Measurements from ENCODE around the gene ACYP1. TPM values are rescaled to one million over a fixed set of nuclear protein-coding genes. Genes with fewer than 3 reads are reported as not detected.

The ACYP1 gene
- total and polyA plus RNA-seq, 5 experiments from 2014 or later, result 12.8 to 25.1 (median 17.7) TPM

DNA sequence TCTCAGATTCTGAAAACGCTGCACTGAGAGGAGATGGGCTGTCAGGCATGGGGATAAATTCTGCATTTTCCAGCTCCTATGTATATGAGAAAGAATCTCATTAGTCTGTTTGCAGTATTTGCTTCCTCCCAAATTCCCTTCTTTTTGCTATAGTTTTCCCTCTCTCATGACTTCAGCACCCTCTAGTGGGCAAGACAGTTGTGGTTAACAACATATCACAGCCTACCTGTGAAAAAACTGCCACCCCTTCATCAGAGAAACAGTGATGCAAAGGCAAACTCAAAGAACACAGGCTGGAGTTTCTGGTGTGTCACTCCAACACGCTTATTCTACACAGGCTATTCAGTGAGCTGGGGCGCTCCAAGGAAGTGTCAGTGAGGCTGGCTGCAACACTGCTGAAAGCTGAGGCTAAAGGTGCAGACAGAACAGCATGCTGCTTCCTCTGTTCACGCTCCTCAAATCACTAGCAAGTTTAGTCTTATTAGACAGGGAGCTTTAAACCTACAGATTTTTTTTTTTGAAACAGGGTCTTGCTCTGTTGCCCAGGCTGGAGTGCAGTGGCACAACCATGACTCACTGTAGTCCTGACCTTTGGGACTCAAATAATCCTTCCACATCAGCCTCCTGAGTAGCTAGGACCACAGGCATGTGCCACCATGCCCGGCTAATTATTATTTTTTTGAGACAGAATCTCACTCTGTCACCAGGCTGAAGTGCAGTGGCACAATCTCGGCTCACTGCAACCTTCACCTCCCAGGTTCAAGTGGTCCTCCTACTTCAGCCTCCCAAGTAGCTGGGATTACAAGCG, 24.9 kb upstream of the ACYP1 start:
- no peaks in the 10 kb centered on the region for H3K9me3 Mint-ChIP-seq
- DNase-seq (peak in 7 of 10 donors; percentile 25 to 73 (median 38)), ATAC-seq (peak; percentile 56 to 62)
- H3K36me3 Mint-ChIP-seq, result peaks cover 0 to 86% (median 26%) of the 10 kb centered on the region in 3 donors
- peak overlapping the region in 2 of 10 donors; percentile 14 to 29 for H3K27ac Mint-ChIP-seq
- POLR2A ChIA-PET, result interaction anchor here (1.3 kb wide), 1 partner anchor 140 kb away, joined by 4 read pairs; no protein-coding TSS in a partner anchor
- H3K27me3 Mint-ChIP-seq, result no peaks in the 10 kb centered on the region
- no peak overlapping the region for H3K4me3 Mint-ChIP-seq
- no peaks in the 10 kb centered on the region for H3K4me1 Mint-ChIP-seq

DNA sequence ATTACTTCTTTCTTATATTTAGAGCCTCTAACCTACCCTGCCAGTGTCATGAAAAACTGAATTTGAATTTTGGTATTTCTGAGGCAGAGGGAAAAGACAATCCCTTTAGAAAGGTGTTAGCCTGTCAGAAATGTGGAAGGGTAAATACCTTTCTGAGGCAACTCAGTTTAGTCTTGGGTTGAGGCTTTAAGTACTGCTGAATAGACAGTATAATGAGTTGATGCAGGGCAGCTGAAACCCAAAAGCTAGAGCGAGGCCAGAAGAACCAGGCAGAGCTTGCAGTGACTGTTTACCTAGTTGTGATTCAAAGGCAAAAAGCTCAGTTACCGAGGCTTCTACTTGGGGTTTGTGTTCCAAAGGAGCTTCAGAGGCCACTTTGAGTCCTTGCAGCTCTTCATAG, 24.3 kb upstream of the ACYP1 start:
- no peaks in the 10 kb centered on the region for H3K27me3 Mint-ChIP-seq
- H3K27ac Mint-ChIP-seq, result no peak overlapping the region
- no peak overlapping the region for H3K4me3 Mint-ChIP-seq
- DNase-seq (no peak), ATAC-seq (no peak)
- POLR2A ChIA-PET, result interaction anchor here (1.3 kb wide), 1 partner anchor 139 kb away, joined by 4 read pairs; no protein-coding TSS in a partner anchor
- no peaks in the 10 kb centered on the region for H3K9me3 Mint-ChIP-seq
- peaks cover 0 to 88% (median 26%) of the 10 kb centered on the region in 3 donors for H3K36me3 Mint-ChIP-seq
- H3K4me1 Mint-ChIP-seq, result no peaks in the 10 kb centered on the region

DNA sequence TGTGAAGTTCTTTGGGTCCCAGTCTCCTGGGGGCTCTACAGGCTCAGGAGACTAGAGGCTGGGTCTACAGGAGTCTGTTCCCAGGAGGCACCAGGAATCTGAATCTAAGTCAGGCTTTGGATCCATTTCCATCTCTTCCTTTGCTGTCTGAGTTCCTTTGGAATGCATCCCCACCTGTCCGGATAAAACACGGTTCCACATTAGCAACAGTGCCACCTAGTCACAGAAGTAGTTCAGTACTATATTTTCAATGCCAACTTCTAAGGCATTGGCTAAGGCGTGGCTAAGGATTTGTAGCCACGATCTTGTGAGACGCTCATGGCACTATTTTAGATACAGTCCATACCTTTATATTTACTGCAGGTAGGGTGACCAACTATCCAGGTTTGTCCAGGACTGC, 20.7 kb upstream of the ACYP1 start:
- H3K4me3 Mint-ChIP-seq, result no peak overlapping the region
- H3K36me3 Mint-ChIP-seq, result peaks cover 0 to 75% (median 33%) of the 10 kb centered on the region in 3 donors
- no peaks in the 10 kb centered on the region for H3K4me1 Mint-ChIP-seq
- POLR2A ChIA-PET, result no interaction called here
- peak overlapping the region in 5 of 10 donors; percentile 5 to 73 (median 52) for H3K27ac Mint-ChIP-seq
- H3K9me3 Mint-ChIP-seq, result no peaks in the 10 kb centered on the region
- ATAC-seq, result no peak
- DNase-seq, result no peak
- H3K27me3 Mint-ChIP-seq, result no peaks in the 10 kb centered on the region

DNA sequence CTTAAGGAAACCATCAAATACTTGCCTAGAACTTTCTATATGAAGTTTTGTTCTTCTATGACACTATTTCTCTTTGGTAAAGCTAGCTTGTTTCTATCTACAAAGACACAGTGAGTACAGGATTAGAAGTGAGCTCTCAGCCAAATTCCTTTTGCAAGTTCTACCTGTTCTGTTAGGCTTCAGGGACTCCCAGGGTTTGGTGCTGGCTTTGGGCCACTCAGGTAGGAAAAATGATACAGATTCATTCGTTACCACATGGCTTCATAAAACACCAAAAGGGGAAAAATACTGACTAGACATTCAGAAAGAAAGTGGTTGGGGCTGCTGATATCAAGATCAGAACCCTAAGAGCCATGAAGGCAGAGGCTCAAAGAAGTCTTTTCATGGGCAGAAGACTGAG, 19.4 kb upstream of the ACYP1 start:
- POLR2A ChIA-PET, result interaction anchor here (0.9 kb wide), 1 partner anchor 141 kb away, joined by 3 read pairs; no protein-coding TSS in a partner anchor
- DNase-seq (no peak), ATAC-seq (no peak)
- no peak overlapping the region for H3K4me3 Mint-ChIP-seq
- no peaks in the 10 kb centered on the region for H3K27me3 Mint-ChIP-seq
- H3K36me3 Mint-ChIP-seq, result peaks cover 0 to 69% (median 30%) of the 10 kb centered on the region in 3 donors
- H3K27ac Mint-ChIP-seq, result peak overlapping the region in 4 of 10 donors; percentile 8 to 80 (median 56)
- no peaks in the 10 kb centered on the region for H3K4me1 Mint-ChIP-seq
- H3K9me3 Mint-ChIP-seq, result no peaks in the 10 kb centered on the region

DNA sequence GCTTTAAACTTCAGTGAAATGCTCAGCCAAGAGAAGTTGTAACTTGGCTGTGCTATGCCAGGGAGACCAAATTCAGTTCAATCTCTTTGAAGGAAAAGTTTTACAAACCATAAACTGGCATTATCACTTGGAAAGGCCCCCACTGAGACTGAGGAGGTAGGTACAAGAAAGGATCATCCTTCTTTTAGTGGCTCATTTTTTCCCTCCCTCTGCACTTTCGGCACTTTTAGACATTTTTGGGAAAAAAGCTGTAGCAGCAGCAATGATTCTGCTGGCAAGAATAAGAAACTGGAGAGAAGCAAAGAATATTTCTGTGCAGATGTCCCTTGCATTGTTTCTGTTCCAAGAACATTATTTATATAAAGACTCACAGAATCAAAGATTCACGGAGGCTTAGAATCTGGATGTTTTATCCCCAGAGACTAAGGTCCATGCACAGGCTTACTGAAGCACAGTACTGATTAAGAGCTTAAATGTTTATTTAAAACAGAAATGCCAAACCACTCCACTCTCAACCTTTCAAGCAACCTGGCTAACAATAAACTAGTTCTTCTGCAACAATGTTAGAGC, 17.9 kb upstream of the ACYP1 start:
- Mint-ChIP-seq H3K36me3 (peaks cover 0 to 54% (median 20%) of the 10 kb centered on the region in 3 donors), H3K4me1 (no peaks in the 10 kb centered on the region), H3K27ac (peak overlapping the region in 2 of 10 donors; percentile 34 to 63), H3K27me3 (no peaks in the 10 kb centered on the region), H3K9me3 (no peaks in the 10 kb centered on the region), H3K4me3 (no peak overlapping the region)
- DNase-seq (no peak), ATAC-seq (no peak)
- POLR2A ChIA-PET, result no interaction called here

- Mint-ChIP-seq H3K27ac (no peak overlapping the region), H3K36me3 (peaks cover 0 to 32% (median 10%) of the 10 kb centered on the region in 3 donors), H3K4me1 (no peaks in the 10 kb centered on the region), H3K27me3 (no peaks in the 10 kb centered on the region), H3K4me3 (no peak overlapping the region), H3K9me3 (no peaks in the 10 kb centered on the region)
- ATAC-seq (no peak), DNase-seq (no peak)
- POLR2A ChIA-PET, result interaction anchor here (1.1 kb wide), 1 partner anchor 156 kb away, joined by 3 read pairs; the partner anchor contains the start of gene RPS6KL1
Observed at GRCh38 chr14:75079521-75079920, 15.7 kb upstream of the ACYP1 start.

GRCh38 chr14:75077794-75078193, 14.0 kb upstream of the ACYP1 start:
- H3K27me3 Mint-ChIP-seq, result no peaks in the 10 kb centered on the region
- no peak for ATAC-seq
- POLR2A ChIA-PET, result no interaction called here
- H3K9me3 Mint-ChIP-seq, result no peaks in the 10 kb centered on the region
- H3K27ac Mint-ChIP-seq, result peak overlapping the region in 2 of 10 donors; percentile 31 to 33
- peaks cover 0 to 14% (median 8%) of the 10 kb centered on the region in 3 donors for H3K36me3 Mint-ChIP-seq
- no peak for DNase-seq
- H3K4me1 Mint-ChIP-seq, result no peaks in the 10 kb centered on the region
- no peak overlapping the region for H3K4me3 Mint-ChIP-seq

- peaks cover 0 to 6% (median 3%) of the 10 kb centered on the region in 4 donors for H3K4me1 Mint-ChIP-seq
- DNase-seq (no peak), ATAC-seq (no peak)
- H3K27ac Mint-ChIP-seq, result peak overlapping the region in 1 of 10 donors; percentile 63
- no peaks in the 10 kb centered on the region for H3K9me3 Mint-ChIP-seq
- POLR2A ChIA-PET, result no interaction called here
- no peaks in the 10 kb centered on the region for H3K36me3 Mint-ChIP-seq
- H3K4me3 Mint-ChIP-seq, result peak overlapping the region in 7 of 10 donors; percentile 39 to 64 (median 54)
- H3K27me3 Mint-ChIP-seq, result no peaks in the 10 kb centered on the region
Observed at GRCh38 chr14:75070383-75070782, 6.6 kb upstream of the ACYP1 start.

GRCh38 chr14:75069811-75070145, 6.0 kb upstream of the ACYP1 start:
- Mint-ChIP-seq H3K9me3 (no peaks in the 10 kb centered on the region), H3K4me3 (peak overlapping the region in 5 of 10 donors; percentile 15 to 72 (median 61)), H3K4me1 (peaks cover under 1 to 6% (median 4%) of the 10 kb centered on the region in 4 donors), H3K36me3 (no peaks in the 10 kb centered on the region), H3K27ac (peak overlapping the region in 6 of 10 donors; percentile 4 to 73 (median 54)), H3K27me3 (no peaks in the 10 kb centered on the region)
- DNase-seq (peak in 1 of 10 donors; percentile 63), ATAC-seq (no peak)
- POLR2A ChIA-PET, result interaction anchor here (0.8 kb wide), 1 partner anchor 67 kb away, joined by 3 read pairs; the partner anchor contains the start of gene EIF2B2

GRCh38 chr14:75069121-75069810, 5.4 kb upstream of the ACYP1 start, which contains the start of gene ZC2HC1C:
TSS of gene ZC2HC1C (plus strand) at chr14:75069641. CDS start at chr14:75070574, 933 bp downstream.
- H3K27ac Mint-ChIP-seq, result peak within 1 kb of the TSS in 8 of 10 donors; percentile 4 to 73 (median 65)
- H3K27me3 Mint-ChIP-seq, result no peaks in the 10 kb centered on the region
- H3K4me3 Mint-ChIP-seq, result peak within 1 kb of the TSS in 7 of 10 donors; percentile 43 to 72 (median 60)
- peak; percentile 84 to 89 for ATAC-seq
- POLR2A ChIA-PET, result interaction anchor here (0.8 kb wide), 1 partner anchor 66 kb away, joined by 3 read pairs; the partner anchor contains the start of gene EIF2B2
- H3K9me3 Mint-ChIP-seq, result no peaks in the 10 kb centered on the region
- peaks cover 2 to 8% (median 5%) of the 10 kb centered on the region in 4 donors for H3K4me1 Mint-ChIP-seq
- H3K36me3 Mint-ChIP-seq, result no peaks in the 10 kb centered on the region
- peak in 9 of 10 donors; percentile 6 to 63 (median 33) for DNase-seq

DNA sequence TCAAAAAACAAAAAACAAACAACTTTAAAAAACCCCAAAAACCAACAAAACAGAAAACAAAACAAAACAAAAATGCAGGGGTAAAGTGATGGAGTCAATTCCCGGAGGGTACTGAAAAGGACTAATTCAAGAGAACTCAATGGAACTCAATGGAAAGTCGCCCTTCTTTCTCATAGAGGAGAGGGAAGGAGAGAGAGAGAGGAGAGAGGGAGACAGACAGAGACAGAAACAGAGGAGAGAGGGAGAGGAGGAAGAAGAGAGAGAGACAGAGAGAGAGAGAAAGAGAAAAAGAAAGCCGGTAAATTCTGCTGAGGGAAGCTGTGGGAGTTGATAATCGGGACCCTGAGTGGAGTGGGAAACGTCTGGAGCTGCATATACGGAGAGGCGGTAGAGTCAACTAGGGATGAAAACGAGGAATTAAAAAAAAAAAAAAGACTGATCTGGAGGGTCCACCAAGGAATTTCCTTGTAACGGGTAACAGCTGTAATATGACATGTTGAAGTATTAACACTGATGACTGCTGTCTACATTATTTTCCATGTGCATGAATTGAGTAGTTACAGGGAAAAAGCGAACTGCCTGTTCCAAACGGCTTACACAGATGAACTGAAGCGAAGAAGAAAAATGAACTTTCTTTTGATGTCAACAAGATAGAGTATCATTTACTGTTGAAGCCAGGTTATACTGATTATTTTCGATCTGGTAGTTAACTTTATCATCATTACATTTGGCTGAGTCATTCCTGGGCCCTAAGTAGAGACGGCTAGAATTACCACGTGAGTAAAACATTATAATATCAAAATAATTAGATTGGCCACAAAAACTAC, 4.7 kb upstream of the ACYP1 start:
- no peaks in the 10 kb centered on the region for H3K36me3 Mint-ChIP-seq
- no peaks in the 10 kb centered on the region for H3K27me3 Mint-ChIP-seq
- peaks cover 6 to 16% (median 11%) of the 10 kb centered on the region in 4 donors for H3K4me1 Mint-ChIP-seq
- peak overlapping the region in 2 of 10 donors; percentile 58 to 71 for H3K27ac Mint-ChIP-seq
- POLR2A ChIA-PET, result interaction anchor here (0.8 to 1.3 kb wide), 2 partner anchors 10 to 65 kb away, joined by 3 to 4 read pairs; partner anchors contain the start of gene EIF2B2
- H3K4me3 Mint-ChIP-seq, result no peak overlapping the region
- peak in 1 of 10 donors; percentile 6 for DNase-seq
- no peak for ATAC-seq
- no peaks in the 10 kb centered on the region for H3K9me3 Mint-ChIP-seq
